H1 (cell line): ENCODE measurements around the gene SLC12A2. TPM values are rescaled to one million over a fixed set of nuclear protein-coding genes. Genes with fewer than 3 reads are reported as not detected.

Source experiments
- CTCF ChIA-PET: fragments of 300-600 bp; sonication (Branson Sonifier 250); formaldehyde crosslinking; loops from one replicate; lab custom pipeline; 2021; ENCODE audit not compliant: partially characterized antibody; lab: Charles Lee
- POLR2A ChIA-PET: fragments of 300-600 bp; sonication (Branson Sonifier 250); formaldehyde crosslinking; loops from one replicate; lab custom pipeline; 2021; ENCODE audit warnings: inconsistent platforms; ENCODE audit not compliant: partially characterized antibody; lab: Charles Lee
- DNase-seq, 2 experiments: peaks; one replicate each; pipeline versions ENCODE4 v3.0.0 to v3.0.0-alpha.2; 2010 to 2022; ENCODE audit warnings: low spot score in 2 of 2, low read depth in 1 of 2, mixed read lengths in 1 of 2
- FAIRE-seq: peaks from 2 replicates; lab custom pipeline; 2011; peaks lifted over from hg19 to GRCh38; lab: Jason Lieb, UNC
- H2AFZ ChIP-seq: 2 replicates; pipeline ENCODE4 v1.8.1; 2012; ENCODE audit warnings: low read length, inconsistent platforms
- H2AK5ac ChIP-seq: 2 replicates; pipeline ENCODE4 v1.6.1; 2013; ENCODE audit warnings: low read depth, low read length
- H2BK120ac ChIP-seq: replicated peaks from 2 replicates; pipeline ENCODE3; 2013; ENCODE audit warnings: low read depth, low read length, inconsistent platforms
- H2BK12ac ChIP-seq: 2 replicates; pipeline ENCODE4 v1.6.1; 2013; ENCODE audit warnings: low read depth, low read length
- H2BK15ac ChIP-seq: 2 replicates; pipeline ENCODE4 v1.6.1; 2013; ENCODE audit warnings: low read length
- H2BK20ac ChIP-seq: 2 replicates; pipeline ENCODE4 v1.6.1; 2013; ENCODE audit warnings: low read length
- H2BK5ac ChIP-seq: 2 replicates; pipeline ENCODE4 v1.6.1; 2013; ENCODE audit warnings: low read depth, low read length
- H3K14ac ChIP-seq: 2 replicates; pipeline ENCODE4 v1.6.1; 2013; ENCODE audit warnings: inconsistent platforms; ENCODE audit not compliant: insufficient read length
- H3K18ac ChIP-seq: 2 replicates; pipeline ENCODE4 v1.6.1; 2013; ENCODE audit warnings: low read length; ENCODE audit errors: extremely low read depth
- H3K23ac ChIP-seq: 2 replicates; pipeline ENCODE4 v1.6.1; 2013; ENCODE audit warnings: inconsistent platforms; ENCODE audit not compliant: insufficient read length
- H3K23me2 ChIP-seq: 2 replicates; pipeline ENCODE4 v1.6.1; 2013; ENCODE audit warnings: low read depth, low read length
- H3K27ac ChIP-seq: 2 replicates; pipeline ENCODE4 v1.6.1; 2011; ENCODE audit warnings: low read depth, low read length, inconsistent platforms
- H3K27me3 ChIP-seq, 4 experiments: replicated peaks in 1 of 4; 1 replicate in 1 of 4; 2 replicates in 3 of 4; pipeline versions ENCODE4 v1.6.1 to v1.8.1; 2011 to 2013; ENCODE audit warnings: low read length in 3 of 4, mild to moderate bottlenecking in 3 of 4, inconsistent platforms in 2 of 4, mixed read lengths in 2 of 4, moderate library complexity in 1 of 4; ENCODE audit not compliant: control insufficient read depth in 3 of 4, insufficient read depth in 3 of 4; ENCODE audit errors: extremely low read depth in 1 of 4
- H3K36me3 ChIP-seq, 4 experiments: 2 replicates each; pipeline versions ENCODE4 v1.6.1 to v1.8.1; 2011 to 2013; ENCODE audit warnings: mild to moderate bottlenecking in 4 of 4, low read length in 3 of 4, moderate library complexity in 2 of 4, control low read depth in 1 of 4, inconsistent platforms in 1 of 4; ENCODE audit not compliant: insufficient read depth in 4 of 4, control insufficient read depth in 2 of 4
- H3K4ac ChIP-seq: replicated peaks from 2 replicates; pipeline ENCODE3; 2013; ENCODE audit warnings: low read length, low read depth, mixed read lengths, inconsistent platforms; ENCODE audit not compliant: insufficient read length
- H3K4me1 ChIP-seq, 4 experiments: replicated peaks in 1 of 4; 1 replicate in 1 of 4; 2 replicates in 3 of 4; pipeline versions ENCODE4 v1.6.1 to v1.8.1; 2011 to 2013; ENCODE audit warnings: low read length in 3 of 4, inconsistent platforms in 2 of 4, mixed read lengths in 1 of 4; ENCODE audit not compliant: insufficient read depth in 4 of 4, control insufficient read depth in 3 of 4
- H3K4me2 ChIP-seq, 2 experiments: 2 replicates each; pipeline versions ENCODE4 v1.6.1 to v1.8.1; 2011 to 2013; ENCODE audit warnings: low read depth in 2 of 2, low read length in 2 of 2, control low read depth in 1 of 2, inconsistent platforms in 1 of 2, mild to moderate bottlenecking in 1 of 2; ENCODE audit not compliant: insufficient read depth in 1 of 2
- H3K4me3 ChIP-seq, 4 experiments: fragments of 200-600, 300-600 bp in 1 of 4; sonication (generic), shearing (Covaris generic), sonication (Bioruptor Twin) in 1 of 4; 2 replicates each; pipeline versions ENCODE4 v1.5.1 to v1.8.1; 2011 to 2016; ENCODE audit warnings: low read length in 4 of 4, low read depth in 3 of 4, control low read depth in 2 of 4, inconsistent platforms in 2 of 4, mild to moderate bottlenecking in 2 of 4, mixed read lengths in 1 of 4, moderate library complexity in 1 of 4; ENCODE audit not compliant: insufficient read depth in 2 of 4; ENCODE audit errors: extremely low read depth in 1 of 4
- H3K56ac ChIP-seq: replicated peaks from 2 replicates; pipeline ENCODE3; 2013; ENCODE audit warnings: low read depth, mild to moderate bottlenecking, mixed read lengths, low read length, inconsistent platforms; ENCODE audit not compliant: insufficient read length
- H3K79me1 ChIP-seq: 2 replicates; pipeline ENCODE4 v1.6.1; 2013; ENCODE audit warnings: low read depth, low read length, control low read depth
- H3K79me2 ChIP-seq, 2 experiments: 2 replicates each; pipeline versions ENCODE4 v1.6.1 to v1.8.1; 2012 to 2013; ENCODE audit warnings: low read length in 2 of 2, mild to moderate bottlenecking in 2 of 2, inconsistent platforms in 1 of 2; ENCODE audit not compliant: insufficient read depth in 2 of 2, control insufficient read depth in 1 of 2
- H3K9ac ChIP-seq, 4 experiments: replicated peaks in 1 of 4; 1 replicate in 1 of 4; 2 replicates in 3 of 4; pipeline versions ENCODE4 v1.6.1 to v1.8.1; 2011 to 2013; ENCODE audit warnings: low read depth in 3 of 4, low read length in 3 of 4, control low read depth in 2 of 4, mild to moderate bottlenecking in 2 of 4, moderate library complexity in 2 of 4, inconsistent platforms in 1 of 4; ENCODE audit errors: extremely low read depth in 1 of 4
- H3K9me3 ChIP-seq, 2 experiments: 2 replicates each; pipeline versions ENCODE4 v1.6.1 to v1.8.1; 2012 to 2013; ENCODE audit warnings: mild to moderate bottlenecking in 2 of 2, moderate library complexity in 2 of 2, control low read depth in 1 of 2, inconsistent platforms in 1 of 2, low read depth in 1 of 2, low read length in 1 of 2, mixed read lengths in 1 of 2; ENCODE audit not compliant: insufficient read depth in 2 of 2
- H4K20me1 ChIP-seq, 2 experiments: replicated peaks in 1 of 2; 2 replicates each; pipeline versions ENCODE3 to v1.8.1; 2011 to 2013; ENCODE audit warnings: inconsistent platforms in 2 of 2, low read length in 2 of 2, mild to moderate bottlenecking in 1 of 2; ENCODE audit not compliant: insufficient read depth in 2 of 2, control insufficient read depth in 1 of 2
- H4K5ac ChIP-seq: 2 replicates; pipeline ENCODE4 v1.6.1; 2013; ENCODE audit warnings: low read length, low read depth, mixed read lengths, inconsistent platforms; ENCODE audit not compliant: insufficient read length
- H4K8ac ChIP-seq: 2 replicates; pipeline ENCODE4 v1.8.0; 2013; ENCODE audit warnings: mild to moderate bottlenecking, moderate library complexity, low read length, inconsistent platforms; ENCODE audit not compliant: insufficient read depth; ENCODE audit errors: extremely low read depth
- H4K91ac ChIP-seq: replicated peaks from 2 replicates; pipeline ENCODE3; 2013; ENCODE audit warnings: low read length, mixed read lengths, inconsistent platforms; ENCODE audit not compliant: insufficient read length
- BACH1 ChIP-seq: IDR thresholded peaks from 2 replicates; pipeline ENCODE4 v1.6.1; 2012; ENCODE audit warnings: low read length, improper control_type of control experiment
- EGR1 ChIP-seq: IDR thresholded peaks from 2 replicates; pipeline ENCODE4 v1.6.1; 2011; ENCODE audit warnings: low read depth, low read length, borderline replicate concordance
- EP300 ChIP-seq, 2 experiments: IDR thresholded peaks; 1 replicate in 1 of 2; 2 replicates in 1 of 2; pipeline ENCODE4 v1.6.1; 2011 to 2012; ENCODE audit warnings: low read depth in 2 of 2, low read length in 2 of 2, mild to moderate bottlenecking in 2 of 2, borderline replicate concordance in 1 of 2, inconsistent platforms in 1 of 2, moderate library complexity in 1 of 2
- JUND ChIP-seq: IDR thresholded peaks from 2 replicates; pipeline ENCODE4 v1.6.1; 2011; ENCODE audit warnings: mild to moderate bottlenecking, improper control_type of control experiment, low read length
- KDM5A ChIP-seq: fragments of 200-600 bp; IDR thresholded peaks from 2 replicates; pipeline ENCODE4 v1.7.1; 2012; ENCODE audit warnings: mild to moderate bottlenecking, low read length, inconsistent platforms, mixed read lengths
- NANOG ChIP-seq: IDR thresholded peaks from 2 replicates; pipeline ENCODE4 v1.6.1; 2011; ENCODE audit warnings: low read length, low read depth, mild to moderate bottlenecking, inconsistent platforms; ENCODE audit not compliant: insufficient read depth, poor library complexity, severe bottlenecking
- RAD21 ChIP-seq, 2 experiments: IDR thresholded peaks in 1 of 2; conservative IDR thresholded peaks in 1 of 2; 2 replicates each; pipeline ENCODE4 v1.6.1; 2011; ENCODE audit warnings: low read depth in 2 of 2, low read length in 2 of 2, improper control_type of control experiment in 1 of 2, inconsistent platforms in 1 of 2, mild to moderate bottlenecking in 1 of 2, moderate library complexity in 1 of 2
- RXRA ChIP-seq: IDR thresholded peaks from 2 replicates; pipeline ENCODE4 v1.6.1; 2011; ENCODE audit warnings: low read depth, mild to moderate bottlenecking, low read length, moderate library complexity; ENCODE audit not compliant: insufficient read depth
- SIX5 ChIP-seq: IDR thresholded peaks from 2 replicates; pipeline ENCODE4 v1.6.1; 2011; ENCODE audit warnings: mild to moderate bottlenecking, low read depth, low read length
- SP1 ChIP-seq: IDR thresholded peaks from 2 replicates; pipeline ENCODE4 v1.6.1; 2011; ENCODE audit warnings: low read depth, low read length
- TAF1 ChIP-seq: IDR thresholded peaks from 2 replicates; pipeline ENCODE4 v1.6.1; 2011; ENCODE audit warnings: mild to moderate bottlenecking, low read depth, low read length
- TAF7 ChIP-seq: optimal IDR thresholded peaks from 2 replicates; pipeline ENCODE3; 2011; ENCODE audit warnings: low read depth, mild to moderate bottlenecking, inconsistent platforms, low read length, moderate library complexity, borderline replicate concordance
- TBP ChIP-seq: IDR thresholded peaks from 2 replicates; pipeline ENCODE4 v1.6.1; 2011; ENCODE audit warnings: low read depth, low read length, improper control_type of control experiment
- TEAD4 ChIP-seq: IDR thresholded peaks from 2 replicates; pipeline ENCODE4 v1.6.1; 2012; ENCODE audit warnings: low read depth, low read length, inconsistent platforms, mixed read lengths
- YY1 ChIP-seq: IDR thresholded peaks from 2 replicates; pipeline ENCODE4 v1.6.1; 2011; ENCODE audit warnings: low read depth, mild to moderate bottlenecking, low read length
- WGBS, 2 experiments: shearing (Covaris generic) in 1 of 2; methylation state at CpG; one replicate each; pipeline versions ENCODE4 v1.1.6 to v1.1.7; 2013 to 2015; ENCODE audit warnings: low lambda C conversion rate in 2 of 2, mixed read lengths in 2 of 2, inconsistent platforms in 1 of 2, low coverage in 1 of 2, missing lambda C conversion rate in 1 of 2; ENCODE audit not compliant: insufficient replicate concordance in 2 of 2, insufficient coverage in 1 of 2, insufficient read length in 1 of 2; ENCODE audit errors: extremely low coverage in 1 of 2, missing lambda C conversion rate in 1 of 2; 5-methylcytosine and 5-hydroxymethylcytosine counted together
- polyA plus RNA-seq, 7 experiments: library from polyadenylated mRNA; depleted of rRNA in 3 of 7; stranded (reverse) in 5 of 7; unstranded in 2 of 7; fragments of >200 nt in 5 of 7; fragments of 200-250 nt in 2 of 7; gene quantifications; 1 replicate in 5 of 7; 2 replicates in 1 of 7; 4 replicates in 1 of 7; pipeline versions ENCODE4 v1.2.1 to v1.2.3, GENCODE V29; 2011 to 2013; ENCODE audit warnings: missing spikeins in 2 of 7, mixed read lengths in 2 of 7
- total RNA-seq: library from RNA; stranded (reverse); fragmentation: NEBNext Ultra II Directional; extraction: Animal tissue kit (Norgen Biotek cat#: 25700); gene quantifications from 2 replicates; pipeline ENCODE4 v1.2.1, GENCODE V29; 2021

Gene SLC12A2
- total and polyA plus RNA-seq, 2 of the 8 experiments (the other 6 are each of a cell fraction or from before 2014, with no cell fraction given) = 2.6 to 16.2 TPM

DNA sequence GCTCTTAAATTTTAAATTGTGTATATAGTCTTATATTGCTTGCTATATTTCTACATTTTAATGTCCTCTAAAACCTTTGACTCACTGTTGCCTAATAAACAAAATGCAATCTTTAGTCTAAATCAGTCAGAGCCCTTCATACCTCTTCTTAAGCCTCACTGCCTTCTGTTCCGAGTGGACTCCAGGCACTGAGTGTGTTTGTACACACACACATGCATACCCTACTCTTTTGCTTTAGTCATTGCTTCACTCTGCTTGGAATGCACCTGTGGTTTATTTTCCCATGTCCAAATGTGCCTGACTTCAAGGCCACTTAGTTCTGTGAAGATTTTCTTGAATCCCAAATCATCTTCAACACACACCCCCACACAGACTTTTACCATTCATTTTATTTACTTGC, 60.9 kb downstream of the SLC12A2 start:
- Histone ChIP-seq H2BK15ac (no peak overlapping the region), H4K91ac (no peak overlapping the region), H3K4ac (no peak overlapping the region), H3K4me2 (no peak overlapping the region), H4K20me1 (no peaks in the 10 kb centered on the region), H3K4me3 (no peak overlapping the region), H3K23me2 (no peaks in the 10 kb centered on the region), H3K27me3 (no peaks in the 10 kb centered on the region), H3K9me3 (no peaks in the 10 kb centered on the region), H2BK120ac (no peak overlapping the region), H3K79me2 (no peaks in the 10 kb centered on the region), H3K14ac (no peak overlapping the region), H2BK20ac (no peak overlapping the region), H3K36me3 (no peaks in the 10 kb centered on the region; a peak in 2 of 8 replicates), H2BK12ac (no peak overlapping the region), H4K5ac (no peak overlapping the region), H2AFZ (no peak overlapping the region), H2AK5ac (no peak overlapping the region), H3K23ac (no peak overlapping the region), H3K56ac (no peak overlapping the region), H3K18ac (no peak overlapping the region), H4K8ac (no peak overlapping the region), H3K79me1 (no peaks in the 10 kb centered on the region), H3K4me1 (no peaks in the 10 kb centered on the region), H2BK5ac (no peak overlapping the region), H3K9ac (no peak overlapping the region), H3K27ac (no peak overlapping the region)
- ChIA-PET POLR2A (no interaction called here), CTCF (no interaction called here)
- DNase-seq (no peak), FAIRE-seq (no peak)
- WGBS, 2 experiments = 81% methylated on average over 1 of the region's 1 CpG; no CpG with 5 or more reads in 1 of the 2 experiments
- no peak for TF ChIP-seq EP300 (IDR thresholded peaks at IDR 0.05; ENCODE audit: borderline replicate concordance in 1 of 2, low read depth in 2 of 2, low read length in 2 of 2)
- TF ChIP-seq TAF7 = no peak
- TF ChIP-seq NANOG = no peak
- no peak for TF ChIP-seq EGR1
- TF ChIP-seq JUND = no peak
- TF ChIP-seq SP1 = no peak
- TF ChIP-seq RXRA = no peak
- no peak for TF ChIP-seq KDM5A
- TF ChIP-seq TEAD4 = no peak
- TF ChIP-seq TAF1 = no peak
- no peak for TF ChIP-seq TBP
- TF ChIP-seq YY1 = no peak
- no peak for TF ChIP-seq RAD21 (IDR thresholded peaks at IDR 0.05 in 1 of 2, conservative IDR thresholded peaks at IDR 0.05 in 1 of 2; ENCODE audit: low read depth in 2 of 2, low read length in 2 of 2)
- TF ChIP-seq BACH1 = no peak
- no peak for TF ChIP-seq SIX5
